H7 (cell line): Measurements from ENCODE around the gene NKX2-1. TPM values are rescaled to one million over a fixed set of nuclear protein-coding genes. Genes with fewer than 3 reads are reported as not detected.
"Not testable (repeated sequence)": the region's sequence is repeated elsewhere in the genome, so short reads cannot be mapped to it uniquely, and the experiment has no call there.

ENCODE experiments used
- DNase-seq: peaks from one replicate; pipeline ENCODE4 v3.0.0; 2012
- H3K27me3 ChIP-seq: 2 replicates; pipeline ENCODE4 v1.6.0; 2011; ENCODE audit warnings: mild to moderate bottlenecking, low read length; ENCODE audit not compliant: control insufficient read depth, insufficient read depth
- H3K36me3 ChIP-seq: replicated peaks from 2 replicates; pipeline ENCODE4 v1.5.1; 2011; ENCODE audit warnings: low read length; ENCODE audit not compliant: control insufficient read depth, insufficient read depth
- H3K4me3 ChIP-seq: 2 replicates; pipeline ENCODE4 v1.5.1; 2011; ENCODE audit warnings: low read depth, mild to moderate bottlenecking, control low read depth, low read length, moderate library complexity; ENCODE audit not compliant: insufficient read depth
- total RNA-seq: library from RNA; depleted of rRNA; stranded (reverse); fragments of >200 nt; shearing (Covaris generic); gene quantifications from 2 replicates; pipeline ENCODE4 v1.2.3, GENCODE V29; 2014; rRNA removed

NKX2-1 gene
- total RNA-seq, result 0.78 and 1.7 TPM in 2 replicates

- DNase-seq, result peak; percentile 93
- H3K4me3 ChIP-seq, result peak within 1 kb of the TSS; percentile 37
- H3K36me3 ChIP-seq, result no peaks in the 10 kb centered on the region
Measured at GRCh38 chr14:36519431-36520321, at the start of gene NKX2-1. Gene NKX2-1, minus strand, starts transcription at chr14:36520232. Its CDS starts 103 bp downstream, at chr14:36520129.

GRCh38 chr14:36556811-36557433, 36.9 kb upstream of the NKX2-1 start:
- DNase-seq, result peak; percentile 54

More at GRCh38 chr14:36519431-36520321, at the start of gene NKX2-1:
- peaks cover 99% of the 10 kb centered on the region for H3K27me3 ChIP-seq

GRCh38 chr14:36555998-36556743, 36.1 kb upstream of the NKX2-1 start:
- Histone ChIP-seq H3K36me3 (no peaks in the 10 kb centered on the region), H3K27me3 (no peaks in the 10 kb centered on the region), H3K4me3 (no peak overlapping the region)
- no peak for DNase-seq

More at GRCh38 chr14:36556811-36557433, 36.9 kb upstream of the NKX2-1 start:
- no peak overlapping the region for H3K4me3 ChIP-seq
- H3K36me3 ChIP-seq, result no peaks in the 10 kb centered on the region
- H3K27me3 ChIP-seq, result no peaks in the 10 kb centered on the region

- Histone ChIP-seq H3K27me3 (no peaks in the 10 kb centered on the region), H3K4me3 (no peak overlapping the region), H3K36me3 (no peaks in the 10 kb centered on the region)
- DNase-seq, result peak; percentile 47
Measured at GRCh38 chr14:36553656-36554260, 33.7 kb upstream of the NKX2-1 start.

- Histone ChIP-seq H3K36me3 (no peaks in the 10 kb centered on the region), H3K4me3 (no peak overlapping the region), H3K27me3 (no peaks in the 10 kb centered on the region)
- no peak for DNase-seq
Measured at GRCh38 chr14:36550899-36551298, 30.9 kb upstream of the NKX2-1 start.

GRCh38 chr14:36544280-36544679, 24.2 kb upstream of the NKX2-1 start:
- not testable (repeated sequence) for DNase-seq, H3K36me3 ChIP-seq, H3K27me3 ChIP-seq

GRCh38 chr14:36538051-36538450, 18.0 kb upstream of the NKX2-1 start:
- Histone ChIP-seq H3K36me3 (no peaks in the 10 kb centered on the region), H3K27me3 (no peaks in the 10 kb centered on the region), H3K4me3 (no peak overlapping the region)
- DNase-seq, result no peak

More at GRCh38 chr14:36544280-36544679, 24.2 kb upstream of the NKX2-1 start:
- H3K4me3 ChIP-seq, result not testable (repeated sequence)

- peaks cover 57% of the 10 kb centered on the region for H3K27me3 ChIP-seq
- H3K4me3 ChIP-seq, result no peak overlapping the region
- DNase-seq, result no peak
- no peaks in the 10 kb centered on the region for H3K36me3 ChIP-seq
Measured at GRCh38 chr14:36529062-36529461, 9.0 kb upstream of the NKX2-1 start.

- Histone ChIP-seq H3K27me3 (peaks cover 88% of the 10 kb centered on the region), H3K36me3 (no peaks in the 10 kb centered on the region), H3K4me3 (no peak overlapping the region)
- no peak for DNase-seq
Measured at GRCh38 chr14:36525746-36526099, 5.7 kb upstream of the NKX2-1 start.

GRCh38 chr14:36524874-36525745, 5.1 kb upstream of the NKX2-1 start:
- H3K36me3 ChIP-seq, result no peaks in the 10 kb centered on the region
- DNase-seq, result peak; percentile 88
- peak overlapping the region; percentile 24 for H3K4me3 ChIP-seq
- peaks cover 91% of the 10 kb centered on the region for H3K27me3 ChIP-seq

GRCh38 chr14:36524220-36524837, 4.3 kb upstream of the NKX2-1 start:
- Histone ChIP-seq H3K36me3 (no peaks in the 10 kb centered on the region), H3K4me3 (no peak overlapping the region), H3K27me3 (peaks cover 97% of the 10 kb centered on the region)
- DNase-seq, result peak; percentile 89

- Histone ChIP-seq H3K36me3 (no peaks in the 10 kb centered on the region), H3K27me3 (peaks cover 99% of the 10 kb centered on the region), H3K4me3 (no peak overlapping the region)
- DNase-seq, result peak; percentile 60
Measured at GRCh38 chr14:36522972-36523715, 3.1 kb upstream of the NKX2-1 start.
